Heart left ventricle (tissue), 16 donors: Measurements from ENCODE around the gene CHTF18. TPM values are rescaled to one million over a fixed set of nuclear protein-coding genes. Genes with fewer than 3 reads are reported as not detected.

Experiments
- ATAC-seq, 4 donors: fragments of 200-7000 bp; cut with Tn5 transposase; one replicate each; pipeline ENCODE4 v1.9.1; 2020 to 2022; ENCODE audit warnings: moderate library complexity in 4 of 4, mild to moderate bottlenecking in 3 of 4, moderate number of reproducible peaks in 1 of 4
- DNase-seq, 5 donors: peaks; one replicate each; pipeline ENCODE4 v3.0.0-alpha.2; 2020
- H3K27ac ChIP-seq, 12 donors: fragments of 200-600 bp; sonication (generic) in 4 of 12; one replicate each; pipeline versions ENCODE4 v1.5.0 to v1.8.0; 2016 to 2022; ENCODE audit warnings: mild to moderate bottlenecking in 2 of 12
- H3K27me3 ChIP-seq, 9 donors: fragments of 200-600 bp; sonication (generic) in 2 of 9; one replicate each; pipeline versions ENCODE4 v1.5.1 to v1.8.0; 2016 to 2022; ENCODE audit warnings: mild to moderate bottlenecking in 3 of 9
- H3K36me3 ChIP-seq, 9 donors: fragments of 200-600 bp; sonication (generic) in 2 of 9; one replicate each; pipeline versions ENCODE4 v1.5.0 to v1.8.0; 2018 to 2022; ENCODE audit warnings: mild to moderate bottlenecking in 2 of 9
- H3K4me1 ChIP-seq, 12 donors: fragments of 200-600 bp; sonication (generic) in 4 of 12; one replicate each; pipeline versions ENCODE4 v1.5.0 to v1.8.0; 2016 to 2022; ENCODE audit warnings: mild to moderate bottlenecking in 3 of 12
- H3K4me3 ChIP-seq, 12 donors: fragments of 200-600 bp; sonication (generic) in 4 of 12; one replicate each; pipeline versions ENCODE4 v1.5.0 to v1.8.0; 2017 to 2022; ENCODE audit warnings: mild to moderate bottlenecking in 9 of 12, moderate library complexity in 4 of 12
- H3K9me3 ChIP-seq, 12 donors: fragments of 200-600 bp; sonication (generic) in 4 of 12; one replicate each; pipeline versions ENCODE4 v1.5.0 to v1.8.0; 2016 to 2022; ENCODE audit warnings: mild to moderate bottlenecking in 1 of 12
- POLR2A ChIP-seq, 2 donors: fragments of 450-650 bp; IDR thresholded peaks; one replicate each; pipeline ENCODE4 v1.6.1; 2017; ENCODE audit warnings: antibody characterized with exemption in 2 of 2, mild to moderate bottlenecking in 2 of 2, moderate library complexity in 2 of 2
- WGBS, 4 donors: extraction: QIAGEN DNeasy Blood & Tissue Kit in 2 of 4; methylation state at CpG; one replicate each; pipeline versions ENCODE4 v1.1.5 to v1.1.7; 2013 to 2018; 5-methylcytosine and 5-hydroxymethylcytosine counted together
- intact Hi-C, 10 donors: fragments of 100-400 bp; cut with DNase I; formaldehyde crosslinking; loops; one replicate each; pipeline versions ENCODE4 v1.11.1 to v1.14.2; 2022
- polyA plus RNA-seq, 2 donors: library from polyadenylated mRNA; stranded (reverse); fragments of 200-250 nt; gene quantifications; one replicate each; pipeline ENCODE4 v1.2.3, GENCODE V29; 2013
- total RNA-seq, 9 donors: library from RNA; depleted of rRNA in 2 of 9; stranded (reverse); fragments of >200 nt in 2 of 9; fragmentation: NEBNext Ultra II Directional in 3 of 9; extraction: Animal tissue kit (Norgen Biotek cat#: 25700) in 3 of 9; gene quantifications; one replicate each; pipeline versions ENCODE4 v1.1.0 to v1.2.4, GENCODE V29; 2016 to 2023
- TF ChIP-seq, protein P1 (sequence below), 12 donors: fragments of 200-600 bp; sonication (generic) in 4 of 12; IDR thresholded peaks; one replicate each; pipeline versions ENCODE4 v1.5.0 to v1.8.0; 2018 to 2022; ENCODE audit warnings: antibody characterized with exemption in 12 of 12, mild to moderate bottlenecking in 5 of 12
- donor health status: ischemic (EF 13 %, LVEDD 7.1; RV severe dilation, severe dysfunction).
- donor health status: healthy with polysubstance abuse.
- donor health status: DM: no; HTN: yes; CAD: no.
- donor health status: DM: no; HTN: no; CAD: no.
- donor health status: ischemic (EF 25% LVEDD 6.9; RV normal size, moderate dysfunction).
- donor health status: ischemic (EF 25% LVEDD 5.7; RV mildly dilated, moderate dysfunction).
- donor health status: healthy.
- donor health status: DM: yes; HTN: yes; CAD: no.
- donor health status: ischemic (EF 35%, LVEDD 5.7; RV mildly dilated, moderate dysfunction).
- donor health status: nonischemic (EF 11% LVEDD 7.7; RV severe dilation, severe dysfunction).
- donor health status: DM: yes; HTN: yes; CAD: no.
- donor health status: PGD.
- donor health status: ischemic (EF 29% LVEDD 5.4; RV normal size, mild dysfunction).
- donor health status: nonischemic (EF 23%, LVEDD 6.1; RV moderate dilation, normal function).

CHTF18 gene
- total and polyA plus RNA-seq, 11 donors, result 0.83 to 15.0 (median 3.9) TPM

DNA sequence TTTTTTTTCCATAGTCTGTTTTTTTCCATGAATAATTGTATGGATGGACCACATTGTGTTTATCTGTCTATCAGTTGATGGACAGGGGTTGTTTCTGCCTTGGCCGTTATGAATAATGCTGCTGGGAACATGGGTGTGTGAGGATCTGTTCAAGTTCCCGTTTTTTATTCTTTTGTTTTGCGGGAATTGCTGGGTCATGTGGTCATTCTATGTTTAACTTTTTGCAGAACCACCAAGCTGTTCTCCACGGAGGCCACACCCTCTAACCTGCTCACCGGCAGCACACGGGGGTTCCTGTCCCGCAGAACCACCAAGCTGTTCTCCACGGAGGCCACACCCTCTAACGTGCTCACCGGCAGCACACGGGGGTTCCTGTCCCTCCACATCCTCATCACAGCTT lies 33.8 kb upstream of the CHTF18 start:
- no peak overlapping the region for H3K4me3 ChIP-seq
- peak overlapping the region in 1 of 12 donors; percentile 49 for H3K27ac ChIP-seq
- WGBS, 4 donors, result 59 to 68% (median 61%) methylated on average over 11 of the region's 11 CpGs
- H3K4me1 ChIP-seq, result peaks cover 0 to 16% (median 0%) of the 10 kb centered on the region in 12 donors
- ATAC-seq (peak in 2 of 4 donors; percentile 17 to 59), DNase-seq (peak in 1 of 5 donors; percentile 4)
- H3K36me3 ChIP-seq, result no peaks in the 10 kb centered on the region
- no peak for TF ChIP-seq POLR2A (IDR thresholded peaks at IDR 0.05)
- TF ChIP-seq, protein P1, sequence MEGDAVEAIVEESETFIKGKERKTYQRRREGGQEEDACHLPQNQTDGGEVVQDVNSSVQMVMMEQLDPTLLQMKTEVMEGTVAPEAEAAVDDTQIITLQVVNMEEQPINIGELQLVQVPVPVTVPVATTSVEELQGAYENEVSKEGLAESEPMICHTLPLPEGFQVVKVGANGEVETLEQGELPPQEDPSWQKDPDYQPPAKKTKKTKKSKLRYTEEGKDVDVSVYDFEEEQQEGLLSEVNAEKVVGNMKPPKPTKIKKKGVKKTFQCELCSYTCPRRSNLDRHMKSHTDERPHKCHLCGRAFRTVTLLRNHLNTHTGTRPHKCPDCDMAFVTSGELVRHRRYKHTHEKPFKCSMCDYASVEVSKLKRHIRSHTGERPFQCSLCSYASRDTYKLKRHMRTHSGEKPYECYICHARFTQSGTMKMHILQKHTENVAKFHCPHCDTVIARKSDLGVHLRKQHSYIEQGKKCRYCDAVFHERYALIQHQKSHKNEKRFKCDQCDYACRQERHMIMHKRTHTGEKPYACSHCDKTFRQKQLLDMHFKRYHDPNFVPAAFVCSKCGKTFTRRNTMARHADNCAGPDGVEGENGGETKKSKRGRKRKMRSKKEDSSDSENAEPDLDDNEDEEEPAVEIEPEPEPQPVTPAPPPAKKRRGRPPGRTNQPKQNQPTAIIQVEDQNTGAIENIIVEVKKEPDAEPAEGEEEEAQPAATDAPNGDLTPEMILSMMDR (IDR thresholded peaks at IDR 0.05), result no peak
- H3K27me3 ChIP-seq, result peaks cover 0 to 13% (median 0%) of the 10 kb centered on the region in 9 donors
- intact Hi-C loops, result no loop called here
- no peaks in the 10 kb centered on the region for H3K9me3 ChIP-seq

DNA sequence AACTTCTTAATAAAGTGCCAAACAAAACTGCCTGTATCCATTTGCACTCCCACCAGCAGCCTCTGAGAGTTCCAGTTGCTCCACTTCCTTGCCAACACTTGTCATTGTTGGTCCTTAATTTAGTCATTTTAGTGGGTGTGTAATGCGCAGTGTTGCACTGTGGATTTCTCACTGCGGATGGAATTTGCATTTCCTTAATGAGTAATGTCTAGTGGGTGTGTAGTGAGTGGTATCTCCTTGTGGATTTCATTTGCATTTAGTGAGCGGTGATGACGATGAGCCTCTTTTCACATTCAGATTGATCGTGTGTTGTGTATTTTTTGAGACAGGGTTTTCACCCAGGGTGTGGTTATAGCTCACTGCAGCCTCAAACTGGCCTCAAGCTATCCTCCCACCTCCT lies 32.0 kb upstream of the CHTF18 start:
- intact Hi-C loops, result no loop called here
- Histone ChIP-seq H3K27ac (no peak overlapping the region), H3K4me1 (peaks cover 0 to 16% (median 0%) of the 10 kb centered on the region in 12 donors), H3K9me3 (no peaks in the 10 kb centered on the region), H3K27me3 (peaks cover 0 to 13% (median 0%) of the 10 kb centered on the region in 9 donors), H3K36me3 (no peaks in the 10 kb centered on the region), H3K4me3 (no peak overlapping the region)
- DNase-seq (no peak), ATAC-seq (no peak)
- 90 to 93% (median 91%) methylated on average over 5 of the region's 5 CpGs for WGBS, 4 donors
- TF ChIP-seq, protein P1 (IDR thresholded peaks at IDR 0.05), result no peak
- no peak for TF ChIP-seq POLR2A (IDR thresholded peaks at IDR 0.05)

DNA sequence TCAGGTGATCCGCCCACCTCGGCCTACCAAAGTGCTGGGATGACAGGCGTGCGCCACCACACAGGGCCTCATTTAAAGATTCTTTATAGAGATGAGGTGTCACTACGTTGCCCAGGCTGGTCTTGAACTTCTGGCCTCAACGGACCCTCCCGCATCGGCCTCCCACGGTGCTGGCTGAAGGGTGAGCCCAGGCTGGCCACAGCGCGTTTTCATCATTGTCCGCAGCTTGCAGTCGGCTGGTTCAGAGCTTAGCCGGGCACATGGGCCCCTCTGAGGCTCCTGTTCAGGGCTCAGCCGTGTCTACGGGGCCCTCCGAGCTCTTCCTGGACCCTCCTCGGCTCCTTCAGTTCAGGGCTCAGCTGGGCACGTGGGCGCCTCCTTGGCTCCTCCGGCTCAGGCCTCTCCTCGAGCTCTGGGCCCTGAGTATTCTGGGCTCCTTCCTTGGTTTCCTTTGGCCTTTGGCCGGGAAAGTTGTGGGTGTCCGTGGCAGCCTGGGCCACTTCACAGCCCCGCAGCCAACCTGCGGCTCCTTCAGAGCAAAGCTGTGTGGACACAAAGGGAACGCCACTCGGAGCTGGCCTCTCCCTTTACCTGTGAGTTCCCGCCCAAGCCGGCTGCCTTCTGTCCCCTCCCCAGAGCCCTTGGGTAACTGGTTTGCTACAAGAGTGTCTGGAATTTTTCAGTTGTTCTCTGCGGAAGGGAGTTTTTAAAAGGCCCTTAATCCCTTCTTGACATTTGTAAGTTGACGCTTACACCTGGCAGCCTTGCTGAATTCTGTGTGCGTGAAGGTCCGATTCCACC lies 29.1 kb upstream of the CHTF18 start:
- Histone ChIP-seq H3K4me3 (no peak overlapping the region), H3K4me1 (peaks cover 0 to 12% (median 0%) of the 10 kb centered on the region in 12 donors), H3K36me3 (no peaks in the 10 kb centered on the region), H3K27ac (no peak overlapping the region), H3K9me3 (no peaks in the 10 kb centered on the region), H3K27me3 (peaks cover 0 to 15% (median 0%) of the 10 kb centered on the region in 9 donors)
- DNase-seq (peak in 1 of 5 donors; percentile 5), ATAC-seq (no peak)
- intact Hi-C loops, result no loop called here
- WGBS, 4 donors, result 80 to 87% (median 84%) methylated on average over 34 of the region's 34 CpGs
- TF ChIP-seq, protein P1 (IDR thresholded peaks at IDR 0.05), result no peak
- no peak for TF ChIP-seq POLR2A (IDR thresholded peaks at IDR 0.05)

DNA sequence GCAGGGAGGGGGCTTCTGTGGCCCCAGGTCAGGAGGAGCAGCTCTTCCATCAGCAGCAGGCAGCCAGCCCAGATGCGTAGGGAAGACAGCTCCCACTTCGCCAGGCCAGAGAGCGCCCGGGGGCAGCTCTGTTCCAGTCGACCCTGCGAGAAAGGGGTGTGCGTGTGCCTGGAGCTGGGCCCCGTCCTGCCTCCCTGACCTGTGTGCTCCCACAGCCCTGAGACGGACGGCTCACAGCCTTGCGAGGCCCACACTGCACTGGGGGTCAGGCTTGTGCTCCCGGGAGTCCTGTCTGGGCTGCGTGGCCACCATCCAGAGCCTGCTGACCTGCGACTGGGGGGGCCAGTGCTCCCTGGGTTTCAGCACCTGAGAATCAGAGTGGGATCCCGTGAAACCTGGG lies 28.4 kb upstream of the CHTF18 start:
- no peaks in the 10 kb centered on the region for H3K36me3 ChIP-seq
- intact Hi-C loops, result no loop called here
- no peak for ATAC-seq
- no peak overlapping the region for H3K4me3 ChIP-seq
- 62 to 80% (median 68%) methylated on average over 9 to 15 of the region's 15 CpGs for whole genome bisulfite sequencing, 4 donors
- H3K4me1 ChIP-seq, result peaks cover 0 to 6% (median 0%) of the 10 kb centered on the region in 12 donors
- no peak for DNase-seq
- peaks cover 0 to 15% (median 0%) of the 10 kb centered on the region in 9 donors for H3K27me3 ChIP-seq
- no peak overlapping the region for H3K27ac ChIP-seq
- TF ChIP-seq, protein P1 (IDR thresholded peaks at IDR 0.05), result no peak
- no peak for TF ChIP-seq POLR2A (IDR thresholded peaks at IDR 0.05)
- H3K9me3 ChIP-seq, result no peaks in the 10 kb centered on the region
